A673 (cell line): ENCODE data around the gene PKLR.

ENCODE experiments used
- EZH2 ChIP-seq: fragments of 200-600 bp; sonication (generic); IDR thresholded peaks from 2 replicates; pipeline ENCODE4 v1.6.1; 2017; ENCODE audit warnings: borderline replicate concordance, low read depth, mild to moderate bottlenecking, mixed read lengths, antibody characterized with exemption, low read length; ENCODE audit not compliant: poor library complexity, severe bottlenecking
- TF ChIP-seq, protein P1 (sequence below): fragments of 300-800, 200-600 bp; sonication (generic); conservative IDR thresholded peaks from 2 replicates; pipeline ENCODE4 v1.5.1; 2017; ENCODE audit warnings: low read depth, mild to moderate bottlenecking, antibody characterized with exemption, low read length, moderate library complexity, mixed read lengths

DNA sequence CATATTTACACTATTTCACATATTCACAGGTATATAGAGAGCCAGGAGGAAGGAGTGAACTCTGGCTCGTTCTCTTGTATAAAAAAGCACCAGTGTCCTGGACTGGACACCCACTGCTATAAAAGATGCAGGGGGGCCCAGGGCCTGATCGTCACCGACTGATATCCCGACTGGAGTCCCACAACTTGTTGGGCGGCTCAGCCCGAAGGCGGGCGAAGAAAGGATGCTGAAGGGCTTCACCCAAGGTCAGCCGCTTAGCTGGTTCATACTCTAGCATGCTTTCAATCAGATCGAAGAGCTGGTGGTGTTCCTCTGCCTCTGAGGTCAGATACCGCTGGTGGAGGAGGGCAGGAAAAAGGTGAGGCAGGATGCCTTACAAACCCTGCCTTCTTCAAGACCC, 38.2 kb downstream of the PKLR start:
- no peak for TF ChIP-seq EZH2
- TF ChIP-seq, protein P1, sequence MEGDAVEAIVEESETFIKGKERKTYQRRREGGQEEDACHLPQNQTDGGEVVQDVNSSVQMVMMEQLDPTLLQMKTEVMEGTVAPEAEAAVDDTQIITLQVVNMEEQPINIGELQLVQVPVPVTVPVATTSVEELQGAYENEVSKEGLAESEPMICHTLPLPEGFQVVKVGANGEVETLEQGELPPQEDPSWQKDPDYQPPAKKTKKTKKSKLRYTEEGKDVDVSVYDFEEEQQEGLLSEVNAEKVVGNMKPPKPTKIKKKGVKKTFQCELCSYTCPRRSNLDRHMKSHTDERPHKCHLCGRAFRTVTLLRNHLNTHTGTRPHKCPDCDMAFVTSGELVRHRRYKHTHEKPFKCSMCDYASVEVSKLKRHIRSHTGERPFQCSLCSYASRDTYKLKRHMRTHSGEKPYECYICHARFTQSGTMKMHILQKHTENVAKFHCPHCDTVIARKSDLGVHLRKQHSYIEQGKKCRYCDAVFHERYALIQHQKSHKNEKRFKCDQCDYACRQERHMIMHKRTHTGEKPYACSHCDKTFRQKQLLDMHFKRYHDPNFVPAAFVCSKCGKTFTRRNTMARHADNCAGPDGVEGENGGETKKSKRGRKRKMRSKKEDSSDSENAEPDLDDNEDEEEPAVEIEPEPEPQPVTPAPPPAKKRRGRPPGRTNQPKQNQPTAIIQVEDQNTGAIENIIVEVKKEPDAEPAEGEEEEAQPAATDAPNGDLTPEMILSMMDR = no peak
